ENCODE data around the gene PCDHA8. TPM values are rescaled to one million over a fixed set of nuclear protein-coding genes. Genes with fewer than 3 reads are reported as not detected.

The PCDHA8 gene
- total and polyA plus RNA-seq, 5 donors from 2014 or later, result not detected

Other genes starting within 250 kb of the PCDHA8 start
- gene CD14, start 208.0 kb upstream of the PCDHA8 start, total RNA-seq, result not detected
- 1 to 10 TPM; 1.3 to 2.6 (median 2.1) TPM for gene CD14, start 208.0 kb upstream of the PCDHA8 start, polyA plus RNA-seq
- gene TMCO6, start 201.7 kb upstream of the PCDHA8 start, total RNA-seq, result 22.6 TPM
- gene TMCO6, start 201.7 kb upstream of the PCDHA8 start, polyA plus RNA-seq, result 10 to 100 TPM; 17.0 to 24.1 (median 18.4) TPM
- 42.6 TPM for gene NDUFA2, start 193.6 kb upstream of the PCDHA8 start, total RNA-seq
- gene NDUFA2, start 193.6 kb upstream of the PCDHA8 start, polyA plus RNA-seq, result 100 to 1,000 TPM; 165 to 208 (median 169) TPM
- 170 TPM for gene IK, start 193.4 kb upstream of the PCDHA8 start, total RNA-seq
- gene IK, start 193.4 kb upstream of the PCDHA8 start, polyA plus RNA-seq, result 100 to 1,000 TPM; 136 to 197 (median 184) TPM
- 47.5 TPM for gene WDR55, start 176.3 kb upstream of the PCDHA8 start, total RNA-seq
- 10 to 100 TPM; 17.6 to 25.3 (median 19.9) TPM for gene WDR55, start 176.3 kb upstream of the PCDHA8 start, polyA plus RNA-seq
- 2.1 TPM for gene DND1, start 167.6 kb upstream of the PCDHA8 start, total RNA-seq
- gene DND1, start 167.6 kb upstream of the PCDHA8 start, polyA plus RNA-seq, result not detected
- 56.5 TPM for gene HARS1, start 149.8 kb upstream of the PCDHA8 start, total RNA-seq
- gene HARS1, start 149.8 kb upstream of the PCDHA8 start, polyA plus RNA-seq, result 10 to 100 TPM; 58.0 to 74.4 (median 60.5) TPM
- 29.8 TPM for gene HARS2, start 149.7 kb upstream of the PCDHA8 start, total RNA-seq
- 10 to 100 TPM; 20.7 to 24.4 (median 22.2) TPM for gene HARS2, start 149.7 kb upstream of the PCDHA8 start, polyA plus RNA-seq
- gene ZMAT2, start 140.7 kb upstream of the PCDHA8 start, total RNA-seq, result 48.5 TPM
- gene ZMAT2, start 140.7 kb upstream of the PCDHA8 start, polyA plus RNA-seq, result 10 to 100 TPM; 81.8 to 97.5 (median 90.9) TPM
- gene PCDHA1, start 55.0 kb upstream of the PCDHA8 start, total RNA-seq, result not detected
- not detected for gene PCDHA1, start 55.0 kb upstream of the PCDHA8 start, polyA plus RNA-seq
- gene PCDHA2, start 46.3 kb upstream of the PCDHA8 start, total RNA-seq, result not detected
- not detected for gene PCDHA2, start 46.3 kb upstream of the PCDHA8 start, polyA plus RNA-seq
- gene PCDHA3, start 40.1 kb upstream of the PCDHA8 start, total RNA-seq, result not detected
- gene PCDHA3, start 40.1 kb upstream of the PCDHA8 start, polyA plus RNA-seq, result not detected
- not detected for gene PCDHA4, start 34.1 kb upstream of the PCDHA8 start, total RNA-seq
- not detected for gene PCDHA4, start 34.1 kb upstream of the PCDHA8 start, polyA plus RNA-seq
- not detected for gene PCDHA5, start 19.6 kb upstream of the PCDHA8 start, total RNA-seq
- not detected for gene PCDHA5, start 19.6 kb upstream of the PCDHA8 start, polyA plus RNA-seq
- not detected for gene PCDHA6, start 13.2 kb upstream of the PCDHA8 start, total RNA-seq
- gene PCDHA6, start 13.2 kb upstream of the PCDHA8 start, polyA plus RNA-seq, result not detected
- gene PCDHA7, start 6.9 kb upstream of the PCDHA8 start, total RNA-seq, result not detected
- gene PCDHA7, start 6.9 kb upstream of the PCDHA8 start, polyA plus RNA-seq, result not detected
- not detected for gene PCDHA9, start 7.2 kb downstream of the PCDHA8 start, total RNA-seq
- not detected for gene PCDHA9, start 7.2 kb downstream of the PCDHA8 start, polyA plus RNA-seq
- gene PCDHA10, start 14.7 kb downstream of the PCDHA8 start, total RNA-seq, result not detected
- gene PCDHA10, start 14.7 kb downstream of the PCDHA8 start, polyA plus RNA-seq, result not detected
- gene PCDHA11, start 27.8 kb downstream of the PCDHA8 start, total RNA-seq, result not detected
- gene PCDHA11, start 27.8 kb downstream of the PCDHA8 start, polyA plus RNA-seq, result not detected
- not detected for gene PCDHA12, start 34.1 kb downstream of the PCDHA8 start, total RNA-seq
- gene PCDHA12, start 34.1 kb downstream of the PCDHA8 start, polyA plus RNA-seq, result not detected
- not detected for gene PCDHA13, start 40.9 kb downstream of the PCDHA8 start, total RNA-seq
- gene PCDHA13, start 40.9 kb downstream of the PCDHA8 start, polyA plus RNA-seq, result not detected
- not detected for gene PCDHAC1, start 85.1 kb downstream of the PCDHA8 start, total RNA-seq
- gene PCDHAC1, start 85.1 kb downstream of the PCDHA8 start, polyA plus RNA-seq, result not detected
- not detected for gene PCDHAC2, start 125.3 kb downstream of the PCDHA8 start, total RNA-seq
- not detected for gene PCDHAC2, start 125.3 kb downstream of the PCDHA8 start, polyA plus RNA-seq
- not detected for gene PCDHB1, start 210.2 kb downstream of the PCDHA8 start, total RNA-seq
- gene PCDHB1, start 210.2 kb downstream of the PCDHA8 start, polyA plus RNA-seq, result not detected